Inferior parietal cortex (tissue), 1 donor: Measurements from ENCODE around the gene ECHS1.
"Not testable (repeated sequence)": the region's sequence is repeated elsewhere in the genome, so short reads cannot be mapped to it uniquely, and the experiment has no call there.

Experiments used
- DNase-seq: peaks from one replicate; pipeline ENCODE4 v3.0.0-alpha.2; 2016; ENCODE audit errors: extremely low spot score

Gene ECHS1

GRCh38 chr10:133373174-133374090 lies at the start of gene ECHS1:
TSS of gene ECHS1 (minus strand) at chr10:133373354. CDS start at chr10:133373333, 21 bp downstream.
- DNase-seq: peak; percentile 87

- DNase-seq: no peak
Measured at GRCh38 chr10:133422223-133422806, 49.2 kb upstream of the ECHS1 start.

- DNase-seq: no peak
Measured at GRCh38 chr10:133421336-133422222, 48.4 kb upstream of the ECHS1 start.

GRCh38 chr10:133420579-133420978 lies 47.4 kb upstream of the ECHS1 start:
- no peak for DNase-seq

GRCh38 chr10:133420028-133420427 lies 46.9 kb upstream of the ECHS1 start:
- DNase-seq: no peak

- DNase-seq: no peak
Measured at GRCh38 chr10:133419211-133419950, 46.2 kb upstream of the ECHS1 start.

- no peak for DNase-seq
Measured at GRCh38 chr10:133418289-133418993, 45.3 kb upstream of the ECHS1 start.

- no peak for DNase-seq
Measured at GRCh38 chr10:133415752-133416151, 42.6 kb upstream of the ECHS1 start.

- DNase-seq: not testable (repeated sequence)
Measured at GRCh38 chr10:133414401-133414800, 41.2 kb upstream of the ECHS1 start.

GRCh38 chr10:133412381-133412711 lies 39.2 kb upstream of the ECHS1 start:
- no peak for DNase-seq

GRCh38 chr10:133411523-133412380 lies 38.6 kb upstream of the ECHS1 start:
- DNase-seq: no peak

GRCh38 chr10:133405844-133406527 lies 32.8 kb upstream of the ECHS1 start:
- DNase-seq: no peak

- DNase-seq: no peak
Measured at GRCh38 chr10:133405272-133405671, 32.1 kb upstream of the ECHS1 start.

GRCh38 chr10:133403784-133404183 lies 30.6 kb upstream of the ECHS1 start:
- DNase-seq: no peak

- DNase-seq: no peak
Measured at GRCh38 chr10:133403359-133403758, 30.2 kb upstream of the ECHS1 start.

- DNase-seq: no peak
Measured at GRCh38 chr10:133401981-133402725, 29.0 kb upstream of the ECHS1 start.

GRCh38 chr10:133401500-133401899 lies 28.3 kb upstream of the ECHS1 start:
- DNase-seq: no peak

- no peak for DNase-seq
Measured at GRCh38 chr10:133400624-133401424, 27.7 kb upstream of the ECHS1 start.
